Measurements from ENCODE around the gene KIF26A. TPM values are rescaled to one million over a fixed set of nuclear protein-coding genes. Genes with fewer than 3 reads are reported as not detected.

Gene KIF26A
- total and polyA plus RNA-seq, 8 donors = 0.65 to 21.7 (median 1.5) TPM

- Histone ChIP-seq H3K27ac (no peak overlapping the region), H3K27me3 (peaks cover 0 to 45% (median 5%) of the 10 kb centered on the region in 3 donors), H3K36me3 (no peaks in the 10 kb centered on the region), H3K9me3 (no peaks in the 10 kb centered on the region), H3K4me1 (no peaks in the 10 kb centered on the region), H3K4me3 (no peak overlapping the region)
- WGBS, 5 donors = 83 to 90% (median 88%) methylated on average over 5 to 21 of the region's 21 CpGs
- intact Hi-C loops (cut with DNase I; ENCODE audit: low total_unique reads) = no loop called here
- TF ChIP-seq CTCF (IDR thresholded peaks at IDR 0.05) = no peak
- no peak for TF ChIP-seq POLR2AphosphoS5 (IDR thresholded peaks at IDR 0.05)
- TF ChIP-seq POLR2A (IDR thresholded peaks at IDR 0.05) = no peak
- no peak for TF ChIP-seq EP300 (IDR thresholded peaks at IDR 0.05)
- no peak for DNase-seq
Measured at GRCh38 chr14:104217486-104218360, 79.3 kb downstream of the KIF26A start.

GRCh38 chr14:104218361-104219180, 80.2 kb downstream of the KIF26A start:
- TF ChIP-seq EP300 (IDR thresholded peaks at IDR 0.05) = no peak
- no peak for TF ChIP-seq POLR2A (IDR thresholded peaks at IDR 0.05)
- no peak for TF ChIP-seq POLR2AphosphoS5 (IDR thresholded peaks at IDR 0.05)
- no peak for TF ChIP-seq CTCF (IDR thresholded peaks at IDR 0.05)
- H3K27ac ChIP-seq = no peak overlapping the region
- H3K4me3 ChIP-seq = no peak overlapping the region
- intact Hi-C loops (cut with DNase I; ENCODE audit: low total_unique reads) = no loop called here
- no peak for DNase-seq
- 80 to 87% (median 82%) methylated on average over 14 to 22 of the region's 22 CpGs for WGBS, 5 donors
- no peaks in the 10 kb centered on the region for H3K9me3 ChIP-seq
- peaks cover 0 to 6% (median under 1%) of the 10 kb centered on the region in 4 donors for H3K4me1 ChIP-seq
- peaks cover 0 to 45% (median 1%) of the 10 kb centered on the region in 3 donors for H3K27me3 ChIP-seq
- no peaks in the 10 kb centered on the region for H3K36me3 ChIP-seq

GRCh38 chr14:104219731-104220214, 81.4 kb downstream of the KIF26A start:
- H3K27ac ChIP-seq = no peak overlapping the region
- H3K36me3 ChIP-seq = no peaks in the 10 kb centered on the region
- no peak for TF ChIP-seq CTCF (IDR thresholded peaks at IDR 0.05)
- no peak for TF ChIP-seq POLR2AphosphoS5 (IDR thresholded peaks at IDR 0.05)
- TF ChIP-seq POLR2A (IDR thresholded peaks at IDR 0.05) = no peak
- TF ChIP-seq EP300 (IDR thresholded peaks at IDR 0.05) = no peak
- H3K4me3 ChIP-seq = no peak overlapping the region
- intact Hi-C loops (cut with DNase I; ENCODE audit: low total_unique reads) = no loop called here
- WGBS, 5 donors = 46 to 65% (median 48%) methylated on average over 18 to 22 of the region's 22 CpGs
- peaks cover 0 to 52% (median 0%) of the 10 kb centered on the region in 3 donors for H3K27me3 ChIP-seq
- no peak for DNase-seq
- peaks cover 4 to 17% (median 9%) of the 10 kb centered on the region in 4 donors for H3K4me1 ChIP-seq
- no peaks in the 10 kb centered on the region for H3K9me3 ChIP-seq

Data from stomach (tissue), 9 donors.